Activated CD4-positive, CD25-positive, alpha-beta regulatory T cell treated with anti-CD3 and anti-CD28 coated beads, Interleukin-2, amount 50 U/mL, for 16 hours (primary cell): ENCODE measurements around the gene OR1J4.
"Not testable (repeated sequence)": the region's sequence is repeated elsewhere in the genome, so short reads cannot be mapped to it uniquely, and the experiment has no call there.

Experiments used
- DNase-seq: peaks from one replicate; pipeline ENCODE4 v3.0.0-alpha.2; 2020; ENCODE audit warnings: low read depth, low spot score

The OR1J4 gene, protein sequence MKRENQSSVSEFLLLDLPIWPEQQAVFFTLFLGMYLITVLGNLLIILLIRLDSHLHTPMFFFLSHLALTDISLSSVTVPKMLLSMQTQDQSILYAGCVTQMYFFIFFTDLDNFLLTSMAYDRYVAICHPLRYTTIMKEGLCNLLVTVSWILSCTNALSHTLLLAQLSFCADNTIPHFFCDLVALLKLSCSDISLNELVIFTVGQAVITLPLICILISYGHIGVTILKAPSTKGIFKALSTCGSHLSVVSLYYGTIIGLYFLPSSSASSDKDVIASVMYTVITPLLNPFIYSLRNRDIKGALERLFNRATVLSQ

DNA sequence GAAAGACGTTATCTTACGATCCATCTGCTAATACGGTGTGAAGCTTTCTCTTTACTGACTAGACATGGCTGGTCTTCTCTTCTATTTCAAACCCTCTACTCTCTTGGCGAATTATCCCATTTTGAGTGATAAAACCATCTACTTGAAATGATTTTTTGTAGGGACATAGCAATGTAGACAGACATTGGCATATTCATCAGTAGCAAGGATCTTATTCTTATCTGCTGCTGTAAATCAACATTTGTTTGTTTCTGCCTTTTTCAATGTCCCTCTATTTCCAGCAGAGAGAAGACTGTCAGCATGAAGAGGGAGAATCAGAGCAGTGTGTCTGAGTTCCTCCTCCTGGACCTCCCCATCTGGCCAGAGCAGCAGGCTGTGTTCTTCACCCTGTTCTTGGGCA is at the start of gene OR1J4:
TSS of gene OR1J4 (plus strand) at position 301 of the 400 bp plus-strand sequence. CDS start at position 301, 0 bp downstream.
- DNase-seq: no peak

DNA sequence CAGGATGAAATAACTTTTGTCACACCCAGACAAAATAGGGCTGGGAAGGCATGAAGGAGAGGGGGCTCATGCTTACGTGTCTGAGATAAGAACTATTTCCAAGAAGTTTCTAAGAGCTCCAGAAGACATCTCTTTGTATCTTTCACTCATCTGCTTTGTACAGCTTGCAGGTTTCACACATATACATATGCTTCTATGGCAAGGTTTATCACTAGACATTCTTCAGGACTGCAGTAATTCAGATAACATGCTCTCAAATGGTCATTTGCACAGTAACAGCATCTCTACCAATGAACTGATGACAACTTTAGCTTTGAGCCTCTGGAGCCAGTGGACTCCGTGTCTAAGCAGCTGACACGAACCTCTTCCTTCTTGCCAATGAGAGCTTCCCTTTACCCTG is 44.4 kb upstream of the OR1J4 start:
- no peak for DNase-seq

DNA sequence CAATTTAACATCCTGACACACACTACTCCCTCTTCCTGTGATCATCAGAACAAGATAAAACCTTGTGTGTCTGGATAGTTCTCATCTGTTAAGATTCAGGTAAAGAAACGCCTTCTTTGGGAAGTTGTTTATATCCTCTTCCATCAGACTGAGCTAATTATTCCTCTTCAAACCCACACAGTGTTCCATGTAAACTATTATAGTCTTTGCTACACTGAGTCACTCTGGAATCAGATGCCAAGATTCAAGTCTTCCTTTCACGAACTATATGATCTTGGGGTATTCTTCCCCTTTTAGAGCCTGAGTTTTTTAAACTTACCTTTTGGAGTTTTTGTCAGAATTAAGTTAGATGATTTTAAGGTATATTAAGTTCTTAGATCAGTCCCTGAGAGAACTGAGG is 43.2 kb upstream of the OR1J4 start:
- no peak for DNase-seq

DNA sequence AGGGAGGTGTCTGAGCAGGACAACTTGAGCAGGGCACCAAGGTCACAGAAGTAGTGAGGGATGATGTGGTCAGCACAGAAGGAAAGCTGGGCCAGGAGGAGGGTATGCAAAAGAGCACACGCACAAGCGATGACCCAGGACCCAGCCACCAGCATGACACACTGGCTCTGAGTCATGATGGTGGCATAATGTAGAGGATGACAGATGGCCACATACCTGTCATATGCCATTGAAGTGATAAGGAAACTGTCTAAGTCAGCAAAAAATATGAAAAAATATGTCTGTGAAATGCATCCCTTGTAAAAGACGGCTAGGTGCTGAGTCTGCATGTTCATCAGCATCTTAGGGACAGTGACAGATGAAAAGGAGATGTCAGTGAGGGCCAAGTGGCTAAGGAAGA is 41.6 kb upstream of the OR1J4 start:
- DNase-seq: no peak

DNA sequence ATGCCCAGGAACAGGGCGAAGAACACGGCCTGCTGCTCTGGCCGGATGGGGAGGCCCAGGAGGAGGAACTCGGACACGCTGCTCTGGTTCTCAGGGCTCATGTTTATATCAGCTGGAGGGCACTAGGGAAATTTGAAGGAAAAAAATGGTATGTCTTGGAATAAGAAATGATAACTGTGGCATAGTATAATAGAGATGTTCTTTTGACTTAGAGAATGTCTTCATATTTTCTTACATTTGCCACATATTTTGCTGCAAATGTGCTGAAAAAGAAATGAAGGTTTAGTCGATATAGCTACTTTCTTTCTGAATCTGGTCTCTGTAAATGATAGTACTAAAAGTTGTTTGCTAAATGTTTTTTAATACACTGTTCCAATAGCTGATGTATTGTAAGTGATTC is 41.1 kb upstream of the OR1J4 start, which contains the start of gene OR1J1:
TSS of gene OR1J1 (minus strand) at position 101 of the 400 bp plus-strand sequence. CDS start at position 101, 0 bp downstream.
- DNase-seq: no peak

GRCh38 chr9:122479062-122479461 is 39.9 kb upstream of the OR1J4 start:
- DNase-seq: no peak

DNA sequence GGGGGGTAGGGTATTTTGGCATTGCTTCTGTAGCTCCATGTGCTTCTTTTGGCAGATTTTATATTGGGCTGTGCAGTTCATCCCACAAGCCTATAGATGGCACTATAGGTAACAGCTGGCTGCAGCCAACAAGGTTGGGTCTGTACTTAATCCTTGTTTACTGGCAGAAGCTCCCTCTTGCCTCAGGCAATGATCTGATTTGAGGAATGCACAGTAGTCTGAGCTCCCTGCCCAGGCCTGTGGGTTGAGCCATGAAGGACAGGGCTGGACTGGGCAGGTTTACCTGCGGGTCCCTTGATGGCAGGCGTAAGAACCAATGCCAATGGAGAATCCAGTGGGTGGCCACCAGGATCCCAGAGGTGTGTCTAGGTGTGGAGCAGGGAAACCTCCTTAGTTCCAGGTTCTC is 20.1 kb upstream of the OR1J4 start:
- no peak for DNase-seq

GRCh38 chr9:122506964-122507363 is 12.0 kb upstream of the OR1J4 start:
- no peak for DNase-seq

GRCh38 chr9:122510502-122510901 is 8.4 kb upstream of the OR1J4 start, which contains the start of gene OR1J2:
OR1J2 (plus strand) TSS chr9:122510802; CDS start chr9:122510802, 0 bp downstream.
- DNase-seq: no peak

DNA sequence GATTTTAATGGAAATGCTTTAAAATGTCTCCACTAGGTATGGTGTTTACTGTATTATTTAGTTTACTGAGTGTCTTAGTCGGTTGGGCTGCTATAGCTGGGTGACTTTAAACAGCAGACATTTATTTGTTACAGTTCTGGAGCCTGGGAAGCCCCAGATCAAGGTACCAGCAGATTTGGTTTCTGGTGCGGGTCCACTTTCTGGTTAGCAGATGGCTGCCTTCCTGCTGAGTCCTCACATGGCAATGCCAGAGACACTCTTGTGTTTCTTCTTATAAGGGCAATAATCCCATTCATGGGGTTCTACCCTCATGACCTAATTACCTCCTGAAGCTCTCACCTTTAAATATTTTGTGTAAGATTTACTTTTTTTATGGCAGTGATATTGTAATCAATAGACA is 715 bp upstream of the OR1J4 start:
- no peak for DNase-seq

DNA sequence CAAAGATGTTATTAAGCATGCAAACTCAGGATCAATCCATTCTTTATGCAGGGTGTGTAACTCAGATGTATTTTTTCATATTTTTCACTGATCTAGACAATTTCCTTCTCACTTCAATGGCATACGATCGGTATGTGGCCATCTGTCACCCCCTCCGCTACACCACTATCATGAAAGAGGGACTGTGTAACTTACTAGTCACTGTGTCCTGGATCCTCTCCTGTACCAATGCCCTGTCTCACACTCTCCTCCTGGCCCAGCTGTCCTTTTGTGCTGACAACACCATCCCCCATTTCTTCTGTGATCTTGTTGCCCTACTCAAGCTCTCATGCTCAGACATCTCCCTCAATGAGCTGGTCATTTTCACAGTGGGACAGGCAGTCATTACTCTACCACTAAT is 435 bp downstream of the OR1J4 start:
- DNase-seq: no peak

DNA sequence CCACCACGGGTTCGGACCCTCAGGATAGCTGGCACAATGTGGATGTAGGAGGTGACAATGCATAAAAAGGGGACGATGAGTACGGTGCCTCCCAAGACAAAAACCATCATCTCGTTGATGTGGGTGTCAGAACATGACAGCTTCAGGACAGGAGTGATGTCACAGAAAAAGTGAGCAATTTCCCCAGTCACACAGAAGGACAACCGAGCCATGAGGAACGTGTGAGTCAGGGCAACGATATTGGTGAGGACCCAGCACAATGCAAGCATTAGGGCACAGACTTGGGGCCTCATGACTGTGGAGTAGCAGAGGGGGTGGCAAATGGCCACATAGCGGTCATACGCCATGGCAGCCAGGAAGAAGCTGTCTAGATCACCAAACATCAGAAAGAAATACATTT is 7.7 kb downstream of the OR1J4 start:
- no peak for DNase-seq

GRCh38 chr9:122527193-122527592 is 8.3 kb downstream of the OR1J4 start, which contains the start of gene OR1N1:
OR1N1 (minus strand) TSS chr9:122527293; CDS start chr9:122527293, 0 bp downstream.
- DNase-seq: no peak

DNA sequence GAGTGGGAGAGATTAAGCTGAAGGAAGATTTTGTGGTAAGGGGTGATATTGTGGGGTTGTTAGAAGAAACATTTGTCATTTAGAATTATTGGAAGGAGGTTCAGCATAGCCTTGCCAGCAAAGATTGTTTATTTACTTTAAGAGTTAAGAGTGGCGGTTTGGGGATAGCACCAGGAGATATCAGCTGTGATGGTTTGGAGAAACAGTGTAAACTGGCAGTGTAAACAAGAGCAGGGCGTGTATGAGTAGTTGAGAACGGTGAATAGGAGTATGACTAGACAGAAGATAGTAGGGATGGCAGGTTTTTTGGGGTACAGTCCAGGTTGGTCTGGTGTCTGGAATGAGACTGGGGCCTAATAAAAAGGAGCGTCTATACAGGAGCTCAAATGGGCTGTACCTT is 12.2 kb downstream of the OR1J4 start:
- not testable (repeated sequence) for DNase-seq

- DNase-seq: no peak
These were observed 17.2 kb downstream of the OR1J4 start for GRCh38 chr9:122536134-122536533.

DNA sequence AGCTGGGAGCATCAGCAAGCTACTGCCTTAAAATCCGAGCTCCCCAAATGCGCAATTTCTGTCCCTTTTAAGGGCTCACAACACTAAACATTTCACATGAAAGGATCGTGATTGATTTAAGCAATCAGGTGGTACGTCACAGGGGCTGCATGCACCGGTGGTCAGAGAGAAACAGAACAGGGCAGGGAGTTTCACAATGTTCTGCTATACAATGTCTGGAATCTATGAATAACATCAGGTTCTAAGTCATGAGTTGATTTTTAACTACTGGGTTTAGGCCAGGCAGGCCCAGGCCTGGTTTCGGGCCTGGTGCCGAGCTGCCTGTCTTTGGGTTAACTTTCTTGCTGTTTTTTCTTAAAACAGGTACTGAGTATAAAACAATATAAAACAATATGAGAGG is 18.1 kb downstream of the OR1J4 start:
- not testable (repeated sequence) for DNase-seq

- DNase-seq: no peak
These were observed 19.8 kb downstream of the OR1J4 start for GRCh38 chr9:122538757-122539156.

DNA sequence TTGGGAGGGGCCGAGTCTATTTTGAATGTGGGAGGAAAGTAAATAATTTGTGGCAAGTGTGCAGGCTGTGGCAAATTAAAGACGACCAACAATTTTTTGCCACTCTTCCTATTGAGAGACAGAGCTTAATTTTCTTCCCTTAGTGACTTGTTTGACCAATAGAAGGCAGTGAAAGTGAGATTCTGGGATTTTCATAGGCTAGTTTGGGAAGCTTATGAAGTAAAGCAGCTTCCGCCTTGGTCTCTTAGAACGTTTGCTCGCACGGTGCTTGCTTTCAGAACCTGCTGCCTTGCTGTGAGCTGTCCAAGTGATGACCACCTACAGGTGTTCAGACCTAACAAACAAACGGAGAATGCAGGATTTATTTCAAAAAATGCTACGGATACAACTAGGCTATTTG is 27.3 kb downstream of the OR1J4 start:
- DNase-seq: no peak

DNA sequence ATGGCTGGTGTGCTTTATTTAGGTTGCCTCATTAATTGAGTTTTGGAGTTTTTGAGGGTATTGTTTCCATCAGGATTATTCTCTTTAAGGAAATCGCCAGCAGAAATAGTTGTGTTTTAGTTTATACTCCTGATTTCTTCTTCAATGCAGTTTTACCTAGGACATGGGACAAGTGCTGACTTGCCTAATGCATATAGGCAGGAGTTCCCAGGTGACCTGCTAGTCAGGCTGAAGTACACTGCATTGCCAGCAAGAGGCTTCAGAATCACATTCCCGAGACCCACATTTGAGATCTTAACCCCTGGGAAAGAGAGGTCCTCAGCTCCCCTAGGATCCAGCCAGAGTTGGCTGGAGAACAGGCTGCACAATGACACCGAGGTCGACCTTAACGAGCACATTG is 32.4 kb downstream of the OR1J4 start:
- DNase-seq: no peak

- DNase-seq: no peak
These were observed 33.9 kb downstream of the OR1J4 start, which contains the start of gene OR1N2 for GRCh38 chr9:122552812-122553211. OR1N2 (plus strand) TSS chr9:122553112; CDS start chr9:122553212, 100 bp downstream.

DNA sequence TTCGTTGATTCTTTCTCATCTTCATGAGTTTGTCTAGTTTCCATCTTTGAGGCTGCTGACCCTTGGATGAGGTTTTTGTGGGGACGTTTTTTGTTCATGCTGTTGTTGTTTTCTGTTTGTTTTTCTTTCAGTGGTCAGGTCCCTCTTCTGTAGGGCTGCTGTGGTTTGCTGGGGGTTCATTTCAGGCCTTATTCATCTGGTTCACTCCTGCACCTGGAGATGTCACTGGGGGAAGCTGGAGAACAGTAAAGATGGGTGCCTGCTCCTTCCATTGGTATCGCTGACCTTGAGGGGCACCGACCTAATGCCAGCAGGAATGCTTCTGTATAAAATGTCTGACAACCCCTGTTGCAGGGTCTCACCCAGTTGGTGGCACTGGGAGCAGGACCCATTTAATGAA is 42.5 kb downstream of the OR1J4 start:
- DNase-seq: no peak

- no peak for DNase-seq
These were observed 43.3 kb downstream of the OR1J4 start for GRCh38 chr9:122562134-122562760.

GRCh38 chr9:122567901-122568300 is 49.0 kb downstream of the OR1J4 start:
- DNase-seq: no peak
